Stimulated activated CD8-positive, alpha-beta memory T cell treated with anti-CD3 and anti-CD28 coated beads, Interleukin-4, amount 100 ng/mL, for 1 hour (primary cell): ENCODE results near the gene PFKFB3.
"Not testable (repeated sequence)": the region's sequence is repeated elsewhere in the genome, so short reads cannot be mapped to it uniquely, and the experiment has no call there.

Source experiments
- DNase-seq, 2 donors: peaks; one replicate each; pipeline ENCODE4 v3.0.0-alpha.2; 2020; ENCODE audit warnings: low read depth in 2 of 2, low spot score in 1 of 2

Gene PFKFB3

DNA sequence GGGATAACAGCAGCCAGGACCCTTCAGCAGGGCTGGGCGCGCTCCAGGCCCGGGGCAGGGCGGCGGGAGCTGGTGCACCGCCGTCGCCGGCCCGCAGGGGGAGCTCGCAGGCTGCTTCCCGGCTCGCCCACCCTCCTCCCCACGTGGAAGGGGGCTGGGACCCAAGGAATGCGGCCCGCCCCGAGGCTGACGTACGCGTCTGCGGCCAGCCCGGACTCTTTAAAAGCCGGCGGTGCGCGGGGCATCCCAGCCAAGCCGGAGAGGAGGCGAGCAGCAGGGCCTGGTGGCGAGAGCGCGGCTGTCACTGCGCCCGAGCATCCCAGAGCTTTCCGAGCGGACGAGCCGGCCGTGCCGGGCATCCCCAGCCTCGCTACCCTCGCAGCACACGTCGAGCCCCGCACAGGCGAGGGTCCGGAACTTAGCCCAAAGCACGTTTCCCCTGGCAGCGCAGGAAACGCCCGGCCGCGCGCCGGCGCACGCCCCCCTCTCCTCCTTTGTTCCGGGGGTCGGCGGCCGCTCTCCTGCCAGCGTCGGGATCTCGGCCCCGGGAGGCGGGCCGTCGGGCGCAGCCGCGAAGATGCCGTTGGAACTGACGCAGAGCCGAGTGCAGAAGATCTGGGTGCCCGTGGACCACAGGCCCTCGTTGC is at the start of gene PFKFB3:
TSS of gene PFKFB3 (plus strand) at position 249 of the 647 bp plus-strand sequence. CDS start at position 578, 329 bp downstream.
- peak; percentile 82 to 86 for DNase-seq

DNA sequence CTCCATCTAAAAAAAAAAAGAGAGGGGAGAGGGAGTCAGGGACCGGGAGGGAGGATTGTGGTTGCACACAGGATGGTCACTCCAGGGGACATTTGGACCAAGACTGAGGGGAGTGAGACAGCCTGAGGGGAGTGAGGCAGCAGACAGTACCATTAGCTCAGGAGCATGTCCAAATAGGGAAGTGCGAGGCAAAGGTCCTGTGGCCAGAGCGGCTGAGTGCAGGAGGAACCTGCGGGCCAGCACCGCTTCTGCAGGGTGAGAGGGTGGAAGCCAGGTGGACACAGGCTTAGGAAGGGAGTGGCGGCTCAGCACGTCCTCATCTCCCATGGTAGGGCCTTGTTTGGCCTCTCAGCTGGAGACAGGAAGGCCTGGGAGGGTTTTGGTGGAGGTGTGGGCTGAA is 48.9 kb upstream of the PFKFB3 start:
- no peak for DNase-seq

DNA sequence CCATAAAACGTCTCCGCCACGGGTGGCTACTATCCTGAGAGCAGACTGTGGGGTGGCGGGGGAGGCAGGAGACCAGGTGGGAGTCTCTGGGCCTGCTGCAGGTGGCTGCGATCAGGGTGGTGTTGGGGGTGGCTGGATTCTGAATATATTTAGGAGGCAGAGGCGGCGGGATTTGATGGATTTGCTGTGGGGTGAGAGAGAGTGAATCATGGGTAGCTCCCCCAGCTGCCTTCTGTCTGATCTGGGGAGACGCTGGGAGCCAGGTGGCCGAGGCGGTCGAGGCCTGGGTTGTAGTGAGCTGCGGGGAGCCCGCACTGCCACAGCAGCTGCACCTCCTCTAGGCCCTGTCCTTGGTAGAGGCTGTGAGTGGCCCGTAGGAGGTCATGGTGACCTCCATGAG is 48.2 kb upstream of the PFKFB3 start:
- DNase-seq, result no peak

DNA sequence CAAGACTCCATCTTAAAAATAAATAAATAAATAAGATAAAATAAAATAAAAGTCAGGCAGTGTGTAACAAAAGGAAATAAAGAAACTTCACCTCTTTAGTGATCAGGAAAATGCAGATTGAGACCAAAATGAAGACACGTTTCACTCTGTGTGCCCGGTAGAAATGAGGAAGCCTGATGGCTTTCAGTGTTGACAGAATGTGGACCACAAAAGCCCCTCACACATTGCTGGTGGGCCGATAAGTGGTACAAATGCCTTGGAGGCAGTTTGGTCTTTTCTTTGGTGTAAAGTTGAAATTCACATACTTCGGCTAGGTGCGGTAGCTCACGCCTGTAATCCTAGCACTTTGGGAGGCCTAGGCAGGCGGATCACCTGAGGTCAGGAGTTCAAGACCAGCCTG is 44.5 kb upstream of the PFKFB3 start:
- no peak for DNase-seq

DNA sequence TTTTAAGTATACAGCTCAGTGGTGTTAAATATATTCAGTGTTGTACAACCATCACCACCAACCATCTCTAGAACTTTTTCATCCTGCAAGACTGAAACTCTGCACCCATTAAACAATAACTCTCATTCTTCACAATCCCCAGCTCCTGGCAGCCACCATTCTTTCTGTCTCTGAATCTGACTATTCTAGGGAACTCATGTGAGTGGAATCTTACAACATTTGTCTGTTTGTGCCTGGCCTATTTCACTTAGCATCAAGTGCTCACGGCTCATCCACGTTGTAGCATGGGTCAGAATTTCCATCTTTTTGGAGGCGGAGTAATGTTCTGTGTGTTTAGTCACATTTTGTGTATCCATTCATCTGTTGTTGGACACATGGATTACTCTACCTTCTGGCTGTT is 40.8 kb upstream of the PFKFB3 start:
- no peak for DNase-seq

DNA sequence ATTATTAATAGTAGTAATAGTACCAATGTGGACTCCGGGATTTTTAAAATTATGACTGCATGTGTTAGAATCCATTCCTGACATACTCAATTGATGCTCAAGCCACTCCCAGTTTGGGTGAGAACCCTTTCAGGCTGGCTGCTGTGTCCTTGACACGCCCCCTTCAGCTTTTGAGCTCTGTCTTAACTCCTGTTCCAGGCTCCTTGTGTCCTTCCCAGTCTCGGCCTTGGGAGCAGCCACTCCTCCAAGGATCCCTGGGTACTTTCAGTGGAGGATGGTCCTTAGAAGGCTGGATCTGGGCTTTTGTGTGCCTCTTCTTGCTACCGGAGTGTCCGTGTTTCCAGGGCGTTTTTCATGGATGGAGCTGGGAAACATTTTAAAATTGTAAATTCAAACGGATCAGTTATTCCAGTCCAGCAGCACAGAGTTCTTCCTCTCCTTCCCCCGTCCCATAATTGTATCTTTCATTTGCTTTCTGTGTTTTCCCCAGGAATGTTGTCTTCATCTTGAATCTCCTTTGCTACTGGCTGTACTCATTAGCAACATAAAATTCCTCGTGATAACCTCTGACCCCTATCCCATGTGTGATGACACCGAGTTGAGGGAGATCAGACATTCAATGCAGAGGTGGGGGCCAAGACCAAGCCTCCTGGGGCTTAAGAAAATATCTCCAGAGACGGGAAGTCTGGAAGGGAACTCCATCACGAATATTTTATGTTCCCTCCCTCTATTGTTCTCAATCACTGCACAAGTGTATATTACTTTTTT is 40.0 kb upstream of the PFKFB3 start:
- no peak for DNase-seq

DNA sequence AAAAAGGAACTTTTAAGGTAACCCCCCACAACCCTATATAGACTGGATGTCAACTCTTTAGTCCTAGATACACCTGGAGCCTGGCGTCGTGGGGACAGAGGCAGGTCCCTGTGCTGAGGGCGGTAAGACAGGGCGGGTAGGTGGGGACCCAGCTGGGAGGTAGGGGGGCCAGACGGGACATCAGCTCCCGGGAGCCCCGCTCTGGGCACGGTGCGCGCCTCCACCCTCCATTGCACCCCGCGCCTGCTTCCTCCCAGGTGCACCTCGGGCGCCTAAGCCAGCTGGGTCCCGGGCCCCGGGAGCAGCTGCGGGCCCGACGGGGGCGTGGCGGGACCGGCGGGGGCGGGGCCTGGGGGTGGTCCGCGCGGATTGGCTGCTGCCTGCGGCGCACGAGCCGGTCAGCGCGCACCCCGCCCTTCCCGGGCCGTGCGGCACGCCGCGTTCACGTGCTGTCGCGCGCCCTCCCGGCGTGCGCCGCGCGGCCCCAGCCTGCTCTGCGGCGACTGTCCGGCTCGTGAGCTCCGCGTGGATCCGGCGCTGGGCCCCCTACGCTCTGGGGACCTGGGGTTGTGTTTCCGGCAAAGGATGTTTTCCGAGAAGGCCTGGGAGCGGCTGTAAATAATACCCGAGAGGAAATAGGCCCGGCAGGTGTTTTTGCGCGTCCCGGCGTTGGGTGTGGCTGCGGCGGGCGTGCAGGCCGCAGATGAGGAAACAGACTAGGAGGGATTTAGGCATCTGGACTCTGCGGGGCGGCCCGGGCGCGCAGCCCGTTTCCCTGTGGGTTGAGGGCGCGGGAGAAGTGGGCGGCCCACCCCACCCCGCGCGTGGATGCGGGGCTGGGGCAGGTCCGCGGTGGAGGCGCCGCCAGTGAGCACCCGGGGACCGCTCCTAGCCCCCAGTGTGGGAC is 39.1 kb upstream of the PFKFB3 start:
- DNase-seq, result peak; percentile 80 to 83

DNA sequence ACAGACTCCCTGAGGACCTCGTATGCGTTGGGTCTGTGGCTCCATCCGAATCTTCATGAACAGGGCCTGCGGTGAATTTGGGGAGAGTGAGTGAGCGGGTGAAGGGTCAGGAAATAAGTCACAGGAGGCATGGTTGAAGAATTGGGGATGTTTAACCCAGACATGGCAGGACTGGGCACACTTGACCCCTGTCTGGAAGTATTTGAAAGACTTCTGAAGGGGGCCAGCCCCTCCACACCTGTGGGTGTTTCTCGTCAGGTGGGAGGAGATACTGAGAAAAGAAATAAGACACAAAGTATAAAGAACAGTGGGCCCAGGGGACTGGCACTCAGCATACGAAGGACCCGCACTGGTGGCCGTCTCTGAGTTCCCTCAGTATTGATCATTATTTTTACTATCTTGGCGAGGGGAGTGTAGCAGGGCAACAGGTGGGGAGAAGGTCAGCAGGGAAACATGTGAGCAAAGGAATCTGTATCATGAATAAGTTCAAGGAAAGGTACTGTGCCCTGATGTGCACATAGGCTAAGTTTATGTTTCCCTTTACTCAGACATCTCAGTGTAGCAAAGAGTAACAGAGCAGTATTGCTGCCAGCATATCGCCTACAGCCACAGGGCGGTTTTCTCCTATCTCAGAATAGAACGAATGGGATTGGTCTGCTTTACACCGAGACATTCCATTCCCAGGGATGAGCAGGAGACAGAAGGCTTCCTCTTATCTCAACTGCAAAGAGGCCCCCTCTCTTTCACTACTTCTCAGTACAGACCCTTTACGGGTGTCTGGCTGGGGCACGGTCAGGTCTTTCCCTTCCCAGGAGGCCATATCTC is 38.2 kb upstream of the PFKFB3 start:
- DNase-seq, result no peak

DNA sequence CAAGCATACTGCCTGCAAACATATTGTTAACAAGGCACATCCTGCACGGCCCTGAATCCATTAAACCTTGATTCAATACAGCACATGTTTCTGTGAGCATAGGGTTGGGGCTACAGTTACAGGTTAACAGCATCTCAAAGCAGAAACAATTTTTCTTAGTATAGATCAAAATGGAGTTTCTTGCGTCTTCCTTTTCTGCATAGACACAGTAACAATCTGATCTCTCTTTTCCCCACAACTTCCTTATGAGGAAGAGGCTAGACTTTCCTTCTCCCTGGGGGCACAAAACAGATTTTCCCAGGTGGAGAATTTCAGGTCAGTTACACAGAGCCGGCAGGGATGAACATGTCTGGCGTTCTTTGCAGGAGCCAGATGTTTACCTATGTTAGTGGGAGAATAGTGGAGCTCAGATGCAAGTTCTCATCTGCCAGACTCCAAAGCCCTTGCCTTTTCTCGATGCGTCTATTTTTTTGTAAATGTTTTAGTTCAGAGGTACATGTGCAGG is 37.5 kb upstream of the PFKFB3 start:
- no peak for DNase-seq

DNA sequence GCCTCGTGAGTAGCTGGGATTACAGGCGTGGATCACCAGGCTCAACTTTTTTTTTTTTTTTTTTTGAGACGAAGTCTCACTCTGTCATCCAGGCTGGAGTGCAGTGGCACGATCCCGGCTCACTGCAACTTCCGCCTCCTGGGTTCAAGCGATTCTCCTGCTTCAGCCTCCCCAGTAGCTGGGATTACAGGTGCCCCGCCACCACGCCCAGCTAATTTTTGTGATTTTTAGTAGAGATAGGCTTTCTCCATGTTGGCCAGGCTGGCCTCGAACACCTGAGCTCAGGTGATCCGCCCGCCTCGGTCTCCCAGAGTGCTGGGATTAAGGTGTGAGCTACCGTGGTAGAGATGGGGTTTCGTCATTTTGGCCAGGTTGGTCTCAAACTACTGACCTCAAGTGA is 36.8 kb upstream of the PFKFB3 start:
- DNase-seq, result not testable (repeated sequence)

DNA sequence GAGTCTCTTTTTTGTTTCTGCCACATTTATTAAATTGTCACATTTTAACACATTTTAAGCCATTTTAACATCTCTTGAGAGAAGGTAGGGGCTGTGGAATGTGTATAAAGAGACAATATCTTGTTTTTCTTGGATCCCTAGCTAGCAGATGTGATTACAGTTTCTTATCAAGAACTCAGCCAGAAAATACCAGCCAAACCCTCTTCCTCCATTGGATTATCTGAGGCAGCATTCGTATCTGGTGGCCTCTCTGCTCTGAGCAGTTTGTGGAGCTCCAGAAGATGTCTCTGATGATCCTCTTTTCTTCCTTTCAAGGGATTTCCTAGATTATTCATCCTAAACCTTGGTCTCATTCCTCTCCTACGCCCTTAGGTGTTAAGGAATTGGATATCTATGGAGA is 35.3 kb upstream of the PFKFB3 start:
- no peak for DNase-seq

DNA sequence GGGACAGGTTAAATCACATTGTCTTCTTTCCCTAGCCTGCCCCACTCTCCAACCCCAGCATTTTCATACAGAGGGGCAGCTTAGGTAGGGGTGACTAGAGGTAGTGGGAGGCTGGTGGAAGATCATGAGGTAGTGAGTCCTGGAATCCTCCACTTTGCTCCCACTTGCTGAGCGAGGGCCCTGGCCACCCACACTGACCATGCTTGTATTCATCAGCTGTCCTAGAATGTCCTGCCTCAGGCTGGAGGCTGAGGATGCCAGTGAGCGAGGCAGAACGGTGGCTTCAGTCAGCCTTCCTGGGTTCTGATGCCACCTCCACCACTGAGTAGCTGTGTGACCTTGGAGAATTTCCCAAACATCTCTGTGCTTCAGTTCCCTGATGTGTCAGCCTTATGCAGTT is 34.6 kb upstream of the PFKFB3 start:
- DNase-seq, result no peak

DNA sequence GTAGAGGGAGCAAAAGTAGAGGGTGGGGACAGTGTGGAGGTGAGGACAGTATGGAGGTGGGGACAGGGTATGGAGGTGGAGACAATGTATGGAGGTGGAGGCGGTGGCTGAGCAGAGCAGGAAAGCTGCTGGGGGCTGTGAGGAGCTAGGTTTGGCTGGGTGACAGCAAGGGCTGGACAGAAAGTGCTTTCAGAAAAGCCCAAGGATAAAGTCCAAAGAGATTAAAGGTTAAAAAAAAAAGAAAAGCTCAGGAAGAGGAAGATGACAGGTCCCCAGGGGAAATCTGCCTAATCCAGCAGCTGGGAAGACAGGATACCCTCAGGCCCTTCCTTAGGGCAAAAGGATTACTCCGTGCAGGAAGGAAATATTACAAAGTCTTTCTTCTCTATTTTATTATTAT is 32.1 kb upstream of the PFKFB3 start:
- no peak for DNase-seq

DNA sequence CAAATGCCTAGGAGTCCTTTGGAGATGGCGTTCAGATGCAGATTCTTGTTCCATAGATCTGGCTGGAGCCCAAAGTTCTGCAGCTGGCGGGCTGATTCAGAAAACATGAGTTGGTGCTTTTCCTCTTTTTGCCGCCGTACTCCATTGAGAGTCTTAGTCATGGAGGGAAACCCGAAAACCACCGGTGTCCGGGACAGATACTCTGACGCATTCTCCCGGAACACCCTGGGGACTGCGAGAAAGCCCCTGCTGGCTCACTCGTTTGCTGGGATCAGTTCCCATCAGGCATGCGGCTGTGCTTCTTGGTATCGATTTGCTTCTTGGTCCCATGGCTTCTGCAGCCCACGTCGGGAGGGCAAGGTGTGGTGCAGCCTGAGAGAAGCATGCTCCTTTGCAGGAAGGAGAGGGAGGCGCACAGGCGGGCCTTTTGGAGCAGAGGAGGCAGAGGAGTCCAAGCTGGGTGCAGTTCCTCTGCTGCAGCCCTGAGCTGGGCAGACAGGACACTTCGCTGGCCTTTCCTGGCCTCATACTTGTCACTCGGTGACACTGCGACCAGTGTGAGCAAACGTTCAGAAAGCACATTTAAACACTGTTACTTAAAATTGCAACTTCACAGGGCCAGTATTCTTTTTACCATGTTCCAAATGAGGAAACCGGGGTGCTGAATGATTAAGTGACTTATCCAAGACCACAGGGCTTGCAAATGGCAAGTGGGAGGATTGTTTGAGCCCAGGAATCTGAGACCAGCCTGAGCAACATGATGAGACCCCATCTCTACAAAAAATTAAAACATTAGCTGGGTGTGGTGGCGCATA is 30.6 kb upstream of the PFKFB3 start:
- no peak for DNase-seq

DNA sequence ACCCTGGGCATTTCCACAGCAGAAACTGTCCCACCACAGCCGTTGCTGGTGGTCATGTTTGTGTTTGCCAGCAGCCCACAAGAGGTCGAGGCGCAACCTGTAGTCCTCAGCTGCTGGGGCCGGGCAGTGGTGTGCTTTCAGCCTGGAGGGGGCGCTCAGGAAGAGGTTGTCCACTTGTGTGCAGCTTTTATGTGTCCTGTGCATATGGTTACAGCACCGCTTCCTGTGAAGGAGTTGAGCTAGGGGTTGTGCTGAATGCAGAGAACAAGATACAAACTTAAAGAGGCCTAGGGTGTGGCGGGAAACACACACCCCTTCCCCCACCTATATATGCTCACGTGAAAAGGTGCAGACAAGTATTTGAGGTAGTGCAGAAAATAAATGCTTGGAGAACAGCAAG is 29.5 kb upstream of the PFKFB3 start:
- DNase-seq, result no peak

DNA sequence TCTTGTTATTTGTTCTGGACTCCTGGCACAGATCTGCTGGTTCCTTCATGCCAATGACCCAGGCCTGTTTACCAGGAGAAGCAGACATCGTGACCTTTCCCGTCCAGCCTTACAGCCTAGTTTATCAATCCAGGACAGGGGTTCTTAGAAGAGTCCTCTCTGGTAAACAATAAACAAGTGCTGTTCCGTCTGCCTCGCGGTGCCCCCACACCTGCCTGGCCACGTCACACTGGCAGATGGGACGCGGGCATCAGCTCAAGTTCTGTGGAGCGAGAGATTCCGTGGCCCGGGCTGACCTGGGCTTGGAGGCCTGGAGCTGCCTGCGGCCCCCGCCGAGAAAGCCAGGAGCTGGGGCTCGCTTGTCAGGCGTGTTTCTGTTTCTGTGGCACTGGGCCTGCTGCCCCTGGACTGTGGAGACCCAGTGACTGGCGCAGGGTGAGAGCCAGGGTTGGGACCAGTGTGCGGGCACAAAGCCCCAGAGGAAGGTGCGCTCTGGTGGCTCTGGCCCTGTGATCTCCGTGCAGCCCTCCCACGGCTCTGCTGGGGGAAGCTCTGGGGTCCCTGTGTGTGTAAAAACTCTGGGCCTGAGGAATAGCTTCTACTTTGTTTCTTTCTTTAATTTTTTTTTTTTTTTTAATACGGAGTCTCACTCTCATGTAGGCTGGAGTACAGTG is 28.4 kb upstream of the PFKFB3 start:
- no peak for DNase-seq

DNA sequence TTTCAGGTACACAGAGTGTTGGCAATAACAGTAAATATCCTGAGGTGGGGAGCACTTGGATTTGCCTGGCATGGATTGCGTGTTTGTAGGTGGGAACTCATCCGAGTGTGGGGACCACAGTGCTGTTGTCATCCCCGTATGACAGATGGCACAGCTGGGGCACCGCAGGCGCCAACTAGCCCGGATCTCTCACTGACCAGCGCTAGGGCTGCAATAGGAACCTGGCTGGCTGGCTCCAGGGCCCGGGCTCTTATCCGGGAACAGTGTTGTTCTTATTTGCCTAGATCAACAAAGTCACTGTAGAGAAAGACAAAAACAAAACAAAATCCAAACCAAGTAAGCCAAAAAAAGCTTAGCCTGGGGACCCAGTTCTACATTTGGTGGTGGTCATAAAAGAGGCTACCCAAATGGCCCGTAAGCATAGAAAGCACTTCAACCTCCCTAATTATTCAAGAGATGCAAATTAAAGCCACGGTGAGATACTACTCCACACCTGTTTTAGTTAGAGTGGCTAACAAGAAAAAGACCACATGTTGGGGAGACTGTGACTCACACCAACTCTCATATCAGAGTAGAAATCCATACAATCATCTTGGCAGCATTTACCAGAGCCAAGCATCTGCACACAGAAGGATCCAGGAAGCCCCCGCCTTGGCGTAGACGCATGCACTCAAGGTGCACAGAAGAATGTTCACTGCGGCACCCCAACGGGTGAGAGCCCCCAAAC is 27.2 kb upstream of the PFKFB3 start:
- DNase-seq, result no peak

DNA sequence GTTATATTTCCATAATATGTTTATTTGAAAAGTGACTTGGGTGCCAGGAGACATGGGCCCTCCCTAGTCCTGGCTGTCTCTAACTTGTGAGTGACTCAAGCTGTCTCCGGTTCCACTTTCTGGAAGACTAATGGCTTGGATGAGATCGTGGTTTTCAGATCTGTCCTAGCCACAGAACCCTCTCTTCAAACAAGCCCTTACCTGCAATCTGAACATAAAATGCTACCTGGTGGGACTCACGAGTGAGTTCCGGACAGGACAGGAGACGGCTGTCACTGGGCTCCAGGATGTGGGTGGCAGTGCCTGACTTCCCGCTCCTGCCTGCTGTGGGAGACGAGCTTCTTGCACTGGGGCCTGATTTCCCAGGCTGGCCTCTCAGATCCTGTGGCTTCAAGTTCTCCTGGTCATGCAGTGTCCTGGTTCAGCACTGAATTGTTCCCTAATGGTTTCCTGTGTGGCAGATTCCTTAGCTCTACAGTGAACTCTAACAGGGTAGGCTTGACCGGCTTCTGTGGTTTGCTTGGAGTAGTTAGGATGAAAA is 26.0 kb upstream of the PFKFB3 start:
- DNase-seq, result no peak
